KG1 (cell line): ENCODE data around the gene GPC6.

Experiments
- DNase-seq: peaks from one replicate; lab custom pipeline; 2025; lab: John Stamatoyannopoulos, UW

GPC6 gene

DNA sequence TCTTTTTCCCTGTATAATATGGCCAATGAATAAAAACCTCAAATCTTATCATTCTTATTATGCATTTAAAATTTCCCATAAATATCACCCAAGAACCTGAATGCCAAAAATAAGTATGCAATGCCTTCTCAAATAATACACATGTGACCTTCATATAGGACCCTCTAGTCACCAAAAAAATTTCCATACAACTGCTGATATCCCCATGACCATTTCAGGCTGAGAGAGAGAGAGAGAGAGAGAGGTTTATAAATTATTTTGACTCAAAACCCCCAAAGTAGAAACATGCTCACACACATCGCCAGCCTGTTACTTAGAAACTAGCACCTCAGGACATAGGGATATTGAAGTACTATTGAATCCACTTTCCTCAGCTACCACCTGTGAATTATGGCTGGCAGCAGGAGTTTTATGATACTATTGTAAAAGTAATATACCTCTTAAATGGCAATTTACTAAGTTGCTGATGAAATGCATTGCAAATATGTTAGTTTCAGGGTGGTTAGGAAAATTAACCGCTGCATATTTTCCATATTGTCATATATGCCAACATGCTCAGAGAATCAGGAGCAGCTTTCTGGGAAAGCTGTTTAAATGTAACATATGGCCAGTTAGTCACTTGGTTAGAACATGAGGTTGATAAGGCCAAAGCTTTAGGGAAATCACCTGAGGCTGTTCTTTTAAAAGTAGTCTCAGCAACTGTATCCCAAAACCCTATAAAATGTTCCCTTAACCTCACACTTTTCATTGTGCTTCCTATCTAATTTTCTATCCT is 1022.0 kb downstream of the GPC6 start:
- no peak for DNase-seq

DNA sequence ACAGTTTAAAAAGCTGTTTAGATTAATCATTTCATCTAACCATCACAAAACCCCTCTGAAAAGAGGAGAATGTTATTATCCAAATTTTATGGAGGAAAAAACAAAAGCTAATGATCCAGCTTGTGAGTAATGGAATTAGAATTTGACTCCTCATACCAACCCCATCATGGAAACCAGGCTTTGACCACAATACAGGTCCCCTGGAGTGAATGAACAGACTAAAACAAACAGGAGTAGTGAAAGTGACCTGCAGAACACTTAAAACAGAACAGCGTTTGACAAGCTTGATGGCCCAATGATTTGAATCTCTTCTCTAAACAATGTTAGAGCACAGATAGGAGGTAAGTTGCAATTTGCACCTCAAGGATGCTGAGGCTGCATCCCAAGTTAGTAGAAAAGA is 1022.9 kb downstream of the GPC6 start:
- DNase-seq, result no peak

DNA sequence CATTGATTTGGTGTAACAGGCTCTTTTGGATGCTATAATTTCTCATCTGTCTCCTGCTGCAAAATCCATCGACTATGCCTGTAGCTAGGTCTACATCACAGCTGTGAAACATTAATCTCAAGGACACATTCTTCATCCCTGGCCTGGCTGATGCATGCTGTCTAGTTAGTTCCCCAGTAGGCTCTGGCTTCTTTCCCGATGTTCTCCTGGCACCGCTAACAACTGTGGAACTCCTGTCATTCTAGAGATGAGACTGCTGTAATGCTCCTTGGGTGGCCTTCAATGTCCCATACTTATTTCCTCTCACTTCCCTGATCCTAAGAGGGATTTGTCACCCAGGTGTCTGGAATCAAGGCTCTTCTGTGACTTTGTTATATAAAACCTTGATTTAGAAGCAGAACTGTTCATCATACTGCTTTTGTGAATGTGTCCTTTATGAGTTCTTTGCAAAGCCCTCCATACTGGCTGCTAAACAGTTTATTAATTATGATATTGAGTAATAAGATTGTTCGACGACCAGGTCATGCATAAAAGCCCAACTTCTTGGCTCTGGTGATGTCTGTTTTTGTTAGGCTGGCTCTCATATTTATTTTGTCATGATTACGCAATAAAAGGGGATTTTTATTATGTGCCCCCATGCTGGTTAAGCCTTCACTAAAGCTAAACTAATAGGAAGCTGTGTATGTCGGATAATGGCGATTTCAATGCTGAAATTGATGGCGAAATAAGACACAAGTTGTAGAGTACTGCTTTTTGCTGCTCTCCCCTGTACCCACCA is 1025.4 kb downstream of the GPC6 start:
- DNase-seq, result no peak

DNA sequence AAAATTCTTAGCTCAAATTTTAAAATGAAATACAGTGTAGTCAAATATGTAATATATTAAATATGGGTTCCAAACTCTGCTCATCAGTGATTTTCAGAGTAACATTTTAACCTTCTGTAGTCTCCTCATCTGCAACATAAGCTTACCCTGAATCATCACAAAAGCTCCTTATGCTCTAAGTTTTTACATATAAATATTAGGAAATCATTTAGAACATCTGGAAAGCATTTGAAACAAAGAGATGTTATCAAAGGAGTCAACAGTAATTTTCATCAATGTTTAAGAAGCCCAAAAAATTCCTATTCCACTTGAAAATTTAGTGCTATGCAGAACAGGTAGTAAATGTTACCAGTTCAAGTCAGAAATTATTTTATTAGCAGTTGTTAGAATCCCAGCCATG is 1028.1 kb downstream of the GPC6 start:
- no peak for DNase-seq

DNA sequence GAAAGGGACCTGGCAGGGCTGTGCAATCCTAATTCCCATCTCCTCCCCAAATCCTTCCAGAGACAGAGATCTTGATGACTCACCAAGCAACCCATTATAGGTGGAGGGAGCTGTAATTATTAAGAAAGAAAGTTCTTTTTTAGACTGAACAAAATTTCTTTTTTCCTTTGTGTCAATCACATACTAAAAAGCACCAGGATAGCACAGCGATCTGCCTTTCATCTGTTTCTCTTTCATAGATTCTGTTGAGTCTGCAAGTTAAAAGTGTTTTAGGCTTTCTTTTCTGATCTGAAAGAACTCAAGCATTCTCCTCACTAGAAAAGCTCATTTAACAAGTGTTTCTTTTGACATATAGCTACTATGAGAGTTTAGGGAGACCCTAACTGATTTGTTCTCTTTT is 1030.1 kb downstream of the GPC6 start:
- DNase-seq, result no peak

DNA sequence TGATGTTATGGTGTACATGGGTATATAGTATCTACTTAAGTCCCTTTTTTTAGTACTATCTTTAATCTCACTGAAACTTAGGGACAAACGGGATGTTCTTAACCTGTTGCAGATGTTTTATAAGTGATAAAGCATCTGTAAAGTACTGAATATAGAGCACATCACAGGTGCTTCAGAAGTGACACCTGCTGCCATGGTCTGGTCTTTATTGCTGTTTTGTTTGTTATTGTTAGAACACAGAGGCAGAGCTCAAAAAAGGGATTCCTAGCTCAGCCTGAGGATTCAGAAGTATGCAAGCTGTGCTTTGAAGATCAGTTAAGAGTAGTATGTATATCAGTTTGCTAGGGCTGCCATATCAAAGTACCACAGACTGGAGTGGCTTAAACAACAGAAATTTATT is 1033.4 kb downstream of the GPC6 start:
- DNase-seq, result no peak

DNA sequence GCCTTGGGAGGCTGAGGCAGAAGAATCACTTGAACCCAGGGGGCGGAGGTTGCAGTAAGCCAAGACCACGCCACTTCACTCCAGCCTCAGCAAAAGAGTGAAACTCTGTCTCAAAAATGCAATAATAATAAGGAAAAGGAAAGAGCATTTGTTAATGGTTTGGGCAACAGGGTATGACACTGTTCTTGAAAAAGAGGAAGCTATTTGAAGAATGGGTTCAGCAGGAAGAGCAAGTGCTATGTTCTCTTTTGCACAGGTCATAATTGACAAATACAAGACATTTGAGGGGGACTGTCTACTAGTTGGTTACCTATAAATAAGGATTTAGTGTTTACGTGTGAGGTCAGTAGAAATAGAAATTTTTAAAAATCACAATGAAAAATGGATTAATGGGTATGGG is 1034.6 kb downstream of the GPC6 start:
- peak; percentile 15 for DNase-seq

DNA sequence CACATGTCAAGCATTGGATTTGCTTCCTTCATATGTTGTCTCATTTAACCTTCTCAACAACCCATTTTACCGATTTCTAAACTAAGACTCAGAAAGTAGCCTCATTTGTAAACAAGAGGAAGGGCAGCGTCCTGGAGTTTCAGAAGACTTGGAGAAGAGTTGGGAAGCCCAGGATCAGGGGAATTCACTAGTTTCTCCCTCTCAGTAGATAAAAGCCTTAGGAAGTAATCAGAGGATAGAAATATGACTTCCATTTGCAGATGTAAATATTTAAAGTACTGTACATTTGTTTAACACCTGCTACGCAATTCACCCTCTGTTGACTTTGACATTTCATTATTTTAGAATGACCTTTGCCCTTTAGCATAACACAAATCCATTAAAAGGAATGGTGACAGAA is 1036.4 kb downstream of the GPC6 start:
- DNase-seq, result no peak

DNA sequence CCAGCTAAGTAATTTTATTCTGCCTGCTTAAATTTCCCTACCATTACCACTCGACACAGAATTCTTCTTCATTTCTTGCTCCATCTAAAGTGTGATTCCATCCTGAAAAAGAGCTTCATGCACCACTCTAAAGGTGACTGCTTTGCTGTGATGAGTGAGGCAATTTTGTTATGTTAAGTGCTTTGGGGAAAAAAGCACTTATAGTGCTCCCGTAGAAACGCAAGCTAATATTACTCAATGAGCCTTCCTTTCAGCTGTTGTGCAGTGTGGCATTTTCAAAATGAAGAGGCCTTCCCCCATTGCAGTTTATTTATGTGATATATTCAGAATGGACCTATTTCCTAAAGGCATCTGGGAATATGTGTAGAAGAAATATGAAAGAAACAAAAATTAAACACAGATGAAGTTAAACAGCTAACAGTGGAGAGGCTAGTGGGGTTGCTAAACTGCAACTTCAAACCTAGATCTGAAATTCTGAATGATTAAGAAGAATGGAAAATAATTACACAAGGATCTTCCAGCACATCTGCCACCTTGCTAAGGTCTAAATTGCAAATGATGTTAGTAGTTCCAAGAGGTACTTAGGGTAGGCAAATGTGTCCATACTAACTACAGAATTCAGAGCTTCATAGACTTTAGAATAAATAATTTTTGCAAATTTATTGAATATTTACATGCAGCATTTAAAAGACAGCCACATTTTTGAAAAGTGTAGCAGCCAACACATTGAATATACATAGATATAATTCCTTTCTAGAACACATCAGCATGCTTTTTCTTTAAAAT is 1041.2 kb downstream of the GPC6 start:
- DNase-seq, result no peak

DNA sequence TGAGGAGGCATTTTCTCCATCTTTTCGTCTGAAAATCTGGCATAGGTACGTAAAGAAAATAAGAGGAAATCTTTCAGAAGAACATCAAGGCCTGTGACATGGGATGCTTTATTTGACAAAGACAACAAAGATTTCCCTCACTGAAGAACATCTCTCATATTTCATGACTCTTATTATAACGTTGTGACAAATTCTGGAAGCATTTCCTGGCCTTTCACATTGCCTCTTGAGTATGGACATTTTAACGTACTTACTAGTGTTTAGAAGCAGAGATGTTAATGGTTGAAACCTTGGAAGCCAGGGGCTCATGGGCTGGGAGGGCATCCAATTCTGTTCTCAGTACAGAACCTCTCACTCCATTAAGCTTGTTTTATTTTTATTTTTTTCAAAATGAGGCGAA is 1042.1 kb downstream of the GPC6 start:
- DNase-seq, result no peak

DNA sequence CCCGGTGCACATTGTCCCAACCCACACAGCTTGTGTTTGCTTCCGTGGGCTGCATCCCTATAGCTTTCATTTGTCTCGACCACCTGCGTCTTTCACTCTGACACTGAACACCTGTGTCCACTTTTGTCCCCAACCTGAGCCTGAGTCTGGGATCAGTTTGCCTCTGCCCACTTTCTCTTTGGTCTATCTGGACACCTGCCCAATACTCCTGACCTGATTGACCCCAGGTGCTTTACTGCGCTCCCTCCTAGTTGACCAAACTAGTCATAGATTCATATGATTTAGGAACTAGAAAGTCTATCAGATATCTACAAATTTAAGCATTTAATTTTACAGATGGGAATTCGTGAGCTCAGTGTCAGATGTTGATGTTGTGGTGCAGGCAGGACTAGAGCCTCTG is 1043.0 kb downstream of the GPC6 start:
- DNase-seq, result no peak

DNA sequence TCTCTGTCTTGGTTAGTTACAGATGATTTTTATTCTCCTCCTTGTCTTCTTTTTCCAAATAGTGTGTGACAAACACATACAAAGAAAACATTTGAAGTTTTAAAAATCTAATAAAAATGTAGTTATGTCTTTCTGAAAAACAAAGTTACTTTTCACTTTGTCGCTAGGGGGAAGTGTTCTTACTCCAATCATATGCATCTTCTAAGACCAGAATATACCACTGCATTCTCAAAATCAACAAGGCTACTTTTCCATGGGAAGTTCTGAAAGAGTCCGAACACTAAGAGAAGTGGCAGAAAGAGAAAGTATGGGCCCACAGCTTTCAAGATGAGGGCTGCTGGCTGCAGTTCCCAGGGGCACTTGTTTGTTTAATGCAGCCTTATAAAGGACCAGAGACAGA is 1043.9 kb downstream of the GPC6 start:
- no peak for DNase-seq

DNA sequence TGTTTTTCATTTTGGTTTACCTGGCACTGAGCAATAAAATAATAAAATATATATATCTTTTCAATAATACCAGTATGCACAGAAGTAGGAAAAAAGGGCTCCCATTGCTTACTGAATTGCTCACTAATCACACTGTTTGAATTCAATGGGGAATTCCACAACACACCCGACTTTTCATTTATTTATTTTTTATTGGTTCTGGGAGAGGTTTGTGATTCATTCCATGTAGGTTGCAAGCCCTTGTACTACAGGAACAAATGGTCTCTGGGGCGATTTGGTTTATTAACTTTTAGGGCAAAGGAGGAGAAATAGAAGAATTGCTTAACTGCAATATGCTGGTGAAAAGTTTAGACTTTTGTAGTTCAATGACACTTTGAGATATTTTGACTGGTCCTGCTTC is 1045.4 kb downstream of the GPC6 start:
- no peak for DNase-seq

DNA sequence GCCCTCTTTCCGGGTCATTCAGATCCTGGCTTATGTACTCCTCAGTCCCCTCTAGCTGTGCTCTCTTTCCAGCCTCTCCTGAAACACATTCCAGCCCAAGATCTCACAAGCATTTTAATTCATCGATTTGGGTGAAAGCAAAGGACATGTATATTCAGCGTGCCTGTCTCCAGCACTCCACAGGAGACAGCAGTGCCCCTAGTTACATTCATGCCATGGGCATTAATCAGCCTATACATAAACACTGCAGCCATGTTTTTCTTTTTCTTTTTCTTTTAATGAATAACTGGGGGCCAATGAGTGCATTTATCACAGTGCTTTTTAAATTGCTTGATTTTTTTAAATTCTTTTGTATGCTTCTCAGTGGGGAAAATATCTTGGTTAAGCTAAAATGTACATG is 1053.7 kb downstream of the GPC6 start:
- no peak for DNase-seq

DNA sequence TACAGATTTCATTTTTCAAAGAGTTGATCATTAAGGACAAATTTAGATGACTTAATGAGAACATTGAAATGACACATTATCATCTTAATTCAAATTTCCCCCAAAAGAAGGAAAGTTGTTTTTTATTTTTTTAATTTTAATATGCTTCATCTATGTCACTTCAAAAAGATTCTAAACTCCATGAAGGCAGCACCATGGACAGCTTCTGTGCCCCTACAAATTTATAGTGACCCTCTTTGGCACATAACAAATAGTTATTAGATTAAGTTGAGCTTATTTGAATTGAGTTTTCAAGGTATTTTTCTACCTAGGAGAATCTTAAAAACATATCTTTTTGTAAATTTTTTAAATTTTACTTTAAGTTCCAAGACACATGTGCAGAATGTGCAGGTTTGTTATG is 1054.2 kb downstream of the GPC6 start:
- DNase-seq, result no peak

DNA sequence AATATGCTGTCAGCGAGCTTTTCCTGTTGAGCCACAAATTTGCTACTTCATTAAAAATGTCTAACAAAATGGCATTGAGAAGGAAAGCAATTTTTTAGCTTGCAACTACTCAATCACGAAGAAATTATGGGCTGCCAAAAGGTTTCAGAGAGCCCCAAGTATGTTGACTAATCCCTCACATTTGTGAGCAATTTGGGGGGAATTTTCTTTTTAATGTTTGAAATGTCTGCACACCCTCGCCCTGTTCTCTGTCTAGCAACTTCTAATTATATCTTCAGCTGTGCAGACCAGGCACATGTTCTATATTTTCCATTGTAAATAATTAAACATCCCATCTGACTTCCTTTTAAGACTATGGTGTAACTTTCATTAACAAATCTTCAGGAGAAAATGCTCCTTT is 1060.0 kb downstream of the GPC6 start:
- DNase-seq, result no peak

DNA sequence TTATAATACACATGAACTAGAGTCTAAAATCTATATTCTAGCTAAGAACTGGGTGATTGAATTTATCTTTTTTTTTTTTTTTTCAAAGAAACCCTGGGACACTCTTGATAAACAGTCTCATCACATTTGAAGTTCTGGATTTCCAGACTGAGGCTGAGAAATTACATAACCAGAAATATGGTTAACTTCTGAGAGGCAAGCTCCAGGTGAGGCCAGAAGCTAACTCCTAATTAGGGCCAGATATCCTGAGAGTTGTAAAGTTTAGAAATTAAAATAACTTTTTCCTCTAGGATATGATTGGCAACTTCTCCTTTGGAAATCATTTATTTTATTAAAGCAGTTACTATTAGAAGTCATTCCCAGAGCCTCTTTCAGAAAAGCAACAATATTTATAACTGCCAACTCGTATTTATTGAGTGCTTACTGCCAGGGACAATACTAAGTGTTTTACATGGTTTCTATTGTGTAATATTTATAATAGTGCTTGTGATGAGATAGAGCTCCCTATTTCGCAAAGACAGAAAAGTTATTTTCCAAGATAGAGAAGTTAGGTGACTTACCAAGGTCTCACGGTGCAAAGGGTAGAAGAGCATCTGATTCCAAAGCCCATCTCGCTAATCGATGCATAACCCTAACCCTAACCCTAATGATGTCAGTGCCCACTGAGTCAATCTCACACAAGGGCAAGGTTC is 1065.2 kb downstream of the GPC6 start:
- DNase-seq, result no peak

DNA sequence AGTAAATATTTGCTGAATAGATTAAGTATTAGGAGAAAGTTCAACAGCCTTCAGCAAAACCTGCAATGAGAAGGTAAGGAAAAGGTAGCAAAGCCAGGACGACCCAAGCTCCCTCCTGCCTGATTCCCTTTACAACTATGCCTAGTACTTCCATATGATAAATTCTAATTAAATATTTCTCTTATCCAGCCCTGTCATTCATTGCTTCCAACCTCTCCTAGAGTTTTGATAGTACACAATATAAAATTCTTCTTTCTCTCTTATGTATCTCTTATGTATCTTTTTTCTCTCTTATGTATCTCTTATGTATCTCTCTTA is 1065.7 kb downstream of the GPC6 start:
- no peak for DNase-seq

DNA sequence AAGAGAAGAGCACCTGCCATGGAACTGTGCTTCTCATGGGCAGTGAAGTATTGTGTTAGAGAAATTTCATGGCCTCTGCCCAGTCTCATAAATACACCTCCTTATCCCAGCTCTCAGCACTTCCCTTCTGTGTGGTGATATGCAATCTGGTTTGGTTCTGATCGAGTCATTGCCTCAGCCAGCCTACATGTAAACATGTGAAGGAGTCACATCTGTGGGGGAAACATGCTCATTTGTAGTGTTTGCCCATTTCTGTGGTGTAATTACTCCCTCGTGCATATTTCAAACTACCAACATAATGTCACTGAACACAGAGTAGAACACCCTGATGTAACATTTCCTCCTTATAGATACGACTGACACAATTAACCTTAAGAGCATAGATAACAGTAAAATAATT is 1069.9 kb downstream of the GPC6 start:
- no peak for DNase-seq

DNA sequence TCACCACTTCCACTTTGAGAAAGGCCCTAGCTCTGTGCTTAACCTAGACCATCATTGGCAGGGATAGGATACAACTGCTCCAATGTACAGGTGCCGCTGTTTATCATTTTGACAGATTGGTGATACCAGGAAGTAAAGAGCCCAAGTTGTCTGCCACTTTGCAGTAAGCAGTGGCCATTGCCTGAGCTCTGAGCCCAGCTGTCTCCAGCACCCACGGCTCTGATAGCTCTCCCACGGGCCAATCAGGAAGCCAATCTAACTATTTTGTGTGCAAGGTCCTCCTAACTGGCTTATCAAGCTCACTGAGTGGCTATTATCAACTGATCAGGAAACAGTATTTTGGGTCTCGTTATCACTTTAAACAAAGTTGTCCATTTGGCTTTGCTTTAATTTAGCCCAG is 1071.7 kb downstream of the GPC6 start:
- no peak for DNase-seq

DNA sequence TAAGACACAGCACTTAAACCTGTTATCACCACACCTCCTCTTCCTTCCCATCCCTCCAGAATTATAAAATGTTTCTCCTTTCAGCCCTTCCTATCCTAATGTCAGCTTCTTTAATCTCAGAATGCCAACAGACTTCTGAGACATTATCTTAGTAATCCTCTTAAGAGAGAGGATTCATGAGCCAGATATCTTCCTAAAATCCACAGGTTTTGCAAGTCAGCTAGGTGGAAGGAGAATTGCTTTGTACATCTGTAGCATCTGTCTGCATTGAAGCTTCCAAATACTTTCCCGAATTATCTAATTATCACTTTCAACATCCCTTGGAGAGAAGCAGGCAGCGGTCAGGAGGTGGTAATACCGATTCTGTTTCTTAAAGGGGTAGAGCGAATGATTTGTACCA is 1073.8 kb downstream of the GPC6 start:
- no peak for DNase-seq

DNA sequence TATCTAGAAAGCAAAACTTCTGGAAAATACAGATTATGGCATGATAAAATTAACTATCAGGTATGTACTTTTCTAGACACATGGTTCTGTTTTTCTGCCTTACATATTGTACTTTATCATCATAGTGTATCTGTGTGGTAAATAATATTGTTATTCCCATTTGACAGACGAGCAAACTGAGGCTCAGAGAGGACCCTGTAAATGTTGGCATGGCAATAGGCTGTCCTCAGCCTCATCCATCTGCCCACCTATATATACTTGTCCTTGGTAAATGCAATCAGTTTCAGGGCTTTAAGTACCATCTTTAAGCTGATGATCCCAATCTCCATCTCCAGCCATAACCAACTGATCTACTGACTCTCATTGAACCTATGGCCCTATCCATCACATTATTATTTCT is 1074.9 kb downstream of the GPC6 start:
- DNase-seq, result no peak
